Loucy (cell line): ENCODE data around the gene MALL.

Source experiments
- H2AFZ ChIP-seq: fragments of 200-600 bp; sonication (generic); 2 replicates; pipeline ENCODE4 v1.6.0; 2016; ENCODE audit warnings: antibody characterized with exemption, mild to moderate bottlenecking, low read length, moderate library complexity
- H3F3A ChIP-seq: fragments of 200-600 bp; 2 replicates; pipeline ENCODE4 v1.6.0; 2016; ENCODE audit warnings: antibody characterized with exemption, low read depth, mild to moderate bottlenecking
- H3K27me3 ChIP-seq: fragments of 200-600 bp; sonication (generic); 2 replicates; pipeline ENCODE4 v1.6.1; 2014; ENCODE audit warnings: low read length, mild to moderate bottlenecking; ENCODE audit not compliant: insufficient read depth, poor library complexity, severe bottlenecking
- H3K36me3 ChIP-seq: fragments of 200-600 bp; sonication (generic); 2 replicates; pipeline ENCODE4 v1.6.1; 2016; ENCODE audit warnings: low read length; ENCODE audit not compliant: insufficient read depth
- H3K4me1 ChIP-seq: fragments of 200-600 bp; sonication (generic); 2 replicates; pipeline ENCODE4 v1.5.1; 2014; ENCODE audit warnings: low read length, mild to moderate bottlenecking; ENCODE audit not compliant: insufficient read depth, poor library complexity, severe bottlenecking
- H3K4me2 ChIP-seq: fragments of 200-600 bp; sonication (generic); 2 replicates; pipeline ENCODE4 v1.6.0; 2014; ENCODE audit warnings: antibody characterized with exemption, low read length, low read depth, mild to moderate bottlenecking; ENCODE audit not compliant: poor library complexity, severe bottlenecking
- H3K4me3 ChIP-seq: fragments of 200-600 bp; sonication (generic); 2 replicates; pipeline ENCODE4 v1.5.1; 2014; ENCODE audit warnings: low read length, mild to moderate bottlenecking, mixed read lengths; ENCODE audit not compliant: poor library complexity, severe bottlenecking
- H3K79me2 ChIP-seq: fragments of 200-600 bp; sonication (generic); 2 replicates; pipeline ENCODE4 v1.6.1; 2014; ENCODE audit warnings: low read length; ENCODE audit not compliant: insufficient read depth
- H3K9ac ChIP-seq: fragments of 200-600 bp; sonication (generic); 2 replicates; pipeline ENCODE4 v1.6.0; 2014; ENCODE audit warnings: mild to moderate bottlenecking, low read depth, low read length, moderate library complexity; ENCODE audit not compliant: poor library complexity, severe bottlenecking
- H3K9me2 ChIP-seq: fragments of 200-600 bp; sonication (generic); replicated peaks from 2 replicates; pipeline ENCODE4 v1.6.1; 2016; ENCODE audit warnings: low read depth, low read length, mixed read lengths
- H3K9me3 ChIP-seq: fragments of 200-600 bp; sonication (generic); 2 replicates; pipeline ENCODE4 v1.6.1; 2014; ENCODE audit warnings: mild to moderate bottlenecking, antibody characterized with exemption, low read length, low read depth; ENCODE audit not compliant: insufficient read depth
- H4K20me1 ChIP-seq: fragments of 200-600 bp; sonication (generic); 2 replicates; pipeline ENCODE4 v1.6.0; 2014; ENCODE audit warnings: antibody characterized with exemption, low read length, mild to moderate bottlenecking; ENCODE audit not compliant: insufficient read depth, poor library complexity, severe bottlenecking
- CTCF ChIP-seq: fragments of 200-600 bp; sonication (generic); conservative IDR thresholded peaks from 2 replicates; pipeline ENCODE4 v1.5.1; 2014; ENCODE audit warnings: mild to moderate bottlenecking, antibody characterized with exemption, low read length
- EZH2phosphoT487 ChIP-seq: fragments of 200-600 bp; IDR thresholded peaks from 2 replicates; pipeline ENCODE4 v1.6.1; 2018; ENCODE audit warnings: antibody characterized with exemption, mild to moderate bottlenecking, moderate library complexity, borderline replicate concordance

Gene MALL

GRCh38 chr2:110107092-110108079, 8.2 kb downstream of the MALL start:
- Histone ChIP-seq H3K4me3 (no peak overlapping the region), H3K27me3 (no peaks in the 10 kb centered on the region), H3K9ac (peak overlapping the region; percentile 8), H4K20me1 (no peaks in the 10 kb centered on the region), H3K4me2 (peak overlapping the region; percentile 84), H3K36me3 (no peaks in the 10 kb centered on the region), H3K9me3 (no peaks in the 10 kb centered on the region), H3K79me2 (no peaks in the 10 kb centered on the region), H2AFZ (no peak overlapping the region), H3F3A (no peaks in the 10 kb centered on the region), H3K4me1 (peaks cover 38% of the 10 kb centered on the region), H3K9me2 (no peaks in the 10 kb centered on the region)
- TF ChIP-seq EZH2phosphoT487 (no peak), CTCF (no peak)

- H4K20me1 ChIP-seq, result no peaks in the 10 kb centered on the region
- H3K9ac ChIP-seq, result peak overlapping the region; percentile 16
- H3K9me2 ChIP-seq, result no peaks in the 10 kb centered on the region
- no peaks in the 10 kb centered on the region for H3K9me3 ChIP-seq
- no peaks in the 10 kb centered on the region for H3K79me2 ChIP-seq
- H3K4me1 ChIP-seq, result peaks cover 41% of the 10 kb centered on the region
- no peak for TF ChIP-seq EZH2phosphoT487
- TF ChIP-seq CTCF, result no peak
- no peaks in the 10 kb centered on the region for H3F3A ChIP-seq
- peak overlapping the region; percentile 14 for H3K4me3 ChIP-seq
- H3K27me3 ChIP-seq, result no peaks in the 10 kb centered on the region
- peak overlapping the region; percentile 84 for H3K4me2 ChIP-seq
- no peaks in the 10 kb centered on the region for H3K36me3 ChIP-seq
- no peak overlapping the region for H2AFZ ChIP-seq
These were observed 9.0 kb downstream of the MALL start for GRCh38 chr2:110106642-110107041.

- H3K9me3 ChIP-seq, result no peaks in the 10 kb centered on the region
- H3K36me3 ChIP-seq, result no peaks in the 10 kb centered on the region
- no peak for TF ChIP-seq CTCF
- TF ChIP-seq EZH2phosphoT487, result no peak
- H4K20me1 ChIP-seq, result no peaks in the 10 kb centered on the region
- H2AFZ ChIP-seq, result no peak overlapping the region; the same call in 1 of the 2 replicates
- H3K4me1 ChIP-seq, result peaks cover 49% of the 10 kb centered on the region
- H3K9me2 ChIP-seq, result no peaks in the 10 kb centered on the region
- H3K27me3 ChIP-seq, result no peaks in the 10 kb centered on the region
- H3K79me2 ChIP-seq, result no peaks in the 10 kb centered on the region
- H3K4me2 ChIP-seq, result peak overlapping the region; percentile 84
- H3K4me3 ChIP-seq, result peak overlapping the region; percentile 61
- no peaks in the 10 kb centered on the region for H3F3A ChIP-seq
- H3K9ac ChIP-seq, result peak overlapping the region; percentile 45
These were observed 9.8 kb downstream of the MALL start for GRCh38 chr2:110105608-110106467.
